AG08396 (cell line): Measurements from ENCODE around the gene ACACB.
"Not testable (repeated sequence)": the region's sequence is repeated elsewhere in the genome, so short reads cannot be mapped to it uniquely, and the experiment has no call there.

Source experiments
- DNase-seq: peaks from one replicate; pipeline ENCODE4 v3.0.0; 2012; ENCODE audit warnings: low spot score, mixed read lengths

ACACB gene

DNA sequence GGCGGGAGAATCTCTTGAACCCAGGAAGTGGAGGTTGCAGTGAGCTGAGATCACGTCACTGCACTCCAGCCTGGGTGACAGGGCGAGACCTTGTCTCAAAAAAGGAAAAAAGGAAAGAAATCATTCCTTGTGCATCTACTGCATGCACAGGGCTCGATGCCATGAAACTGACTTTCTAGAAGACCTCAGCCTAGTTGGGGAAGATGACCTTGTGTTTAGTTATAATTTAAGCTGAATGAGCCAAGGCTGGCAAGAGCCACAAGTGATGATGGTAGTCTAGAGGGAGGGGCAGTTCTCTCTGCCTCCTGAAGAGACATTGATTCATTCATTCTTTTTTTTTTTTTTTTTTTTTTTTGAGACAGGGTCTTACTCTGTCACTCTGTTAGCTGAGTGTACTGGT, 24.2 kb downstream of the ACACB start:
- DNase-seq, result no peak

DNA sequence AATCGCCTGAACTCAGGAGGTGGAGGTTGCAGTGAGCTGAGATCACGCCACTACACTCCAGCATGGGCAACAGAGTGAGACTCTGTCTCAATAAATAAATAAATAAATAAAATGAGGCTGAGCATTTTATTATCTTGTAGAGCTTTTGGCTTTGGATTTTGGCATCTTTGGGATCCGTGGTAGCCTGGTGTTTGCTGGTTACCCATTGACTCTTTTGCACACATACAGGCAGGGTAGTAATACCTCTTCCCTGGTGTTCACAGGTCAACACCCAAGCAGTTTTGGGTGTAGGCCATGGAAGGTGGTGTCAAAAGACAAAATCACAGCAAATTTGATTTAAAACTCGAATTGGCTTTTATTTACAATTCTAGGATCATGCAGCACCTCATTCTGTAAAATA, 27.8 kb downstream of the ACACB start:
- DNase-seq, result no peak

GRCh38 chr12:109147126-109147525, 30.7 kb downstream of the ACACB start:
- DNase-seq, result not testable (repeated sequence)

- no peak for DNase-seq
Measured at GRCh38 chr12:109147954-109148353, 31.6 kb downstream of the ACACB start.

- no peak for DNase-seq
Measured at GRCh38 chr12:109150124-109150640, 33.8 kb downstream of the ACACB start.

DNA sequence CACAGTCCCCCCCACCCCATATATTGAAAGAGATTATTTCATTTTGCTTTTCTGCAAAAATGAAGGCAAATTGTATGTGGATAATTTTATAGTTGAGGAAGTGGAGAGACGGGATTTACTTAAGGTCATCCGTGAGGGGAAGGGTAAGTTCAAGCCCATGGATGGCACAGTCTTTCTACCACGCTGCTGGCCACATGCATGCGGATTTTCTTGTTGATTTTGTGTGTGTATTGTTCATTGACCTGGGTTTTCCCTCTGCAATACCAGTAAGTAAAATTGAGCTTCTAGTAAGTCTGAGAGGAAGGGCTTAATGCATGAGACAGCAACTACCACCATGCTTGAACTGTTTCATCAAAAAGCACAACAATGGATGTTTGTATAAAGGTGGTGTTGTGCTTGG, 35.1 kb downstream of the ACACB start:
- DNase-seq, result no peak

DNA sequence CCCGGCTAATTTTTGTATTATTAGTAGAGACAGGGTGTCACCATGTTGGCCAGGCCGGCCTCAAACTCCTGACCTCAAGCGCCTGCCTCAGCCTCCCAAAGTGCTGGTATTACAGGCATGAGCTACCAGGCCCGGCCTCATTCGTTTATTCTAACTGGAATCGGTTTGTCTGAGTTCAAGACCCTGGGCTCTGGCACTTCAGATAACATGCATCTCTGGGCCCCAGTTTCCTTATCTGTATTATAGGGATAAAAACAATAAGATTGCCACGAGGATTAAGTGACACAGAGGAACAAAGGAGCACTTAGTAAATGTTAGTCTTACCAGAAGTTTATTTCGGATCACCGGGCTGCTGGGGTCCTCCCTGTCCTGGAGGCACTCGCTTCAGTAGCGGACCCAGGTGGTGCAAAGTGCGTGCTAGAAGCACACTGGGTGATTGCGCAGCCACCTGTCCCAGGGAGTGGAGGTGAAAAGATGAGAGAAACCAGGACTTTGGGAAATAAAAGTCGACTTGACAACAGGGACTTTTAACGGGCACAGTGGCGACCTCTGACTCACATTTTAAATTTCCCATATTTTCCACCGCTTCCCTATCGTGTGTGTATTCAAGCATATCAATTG, 37.5 kb downstream of the ACACB start:
- DNase-seq, result no peak

- DNase-seq, result peak; percentile 98
Measured at GRCh38 chr12:109154451-109155438, 38.4 kb downstream of the ACACB start.

- no peak for DNase-seq
Measured at GRCh38 chr12:109156036-109156435, 39.6 kb downstream of the ACACB start.

DNA sequence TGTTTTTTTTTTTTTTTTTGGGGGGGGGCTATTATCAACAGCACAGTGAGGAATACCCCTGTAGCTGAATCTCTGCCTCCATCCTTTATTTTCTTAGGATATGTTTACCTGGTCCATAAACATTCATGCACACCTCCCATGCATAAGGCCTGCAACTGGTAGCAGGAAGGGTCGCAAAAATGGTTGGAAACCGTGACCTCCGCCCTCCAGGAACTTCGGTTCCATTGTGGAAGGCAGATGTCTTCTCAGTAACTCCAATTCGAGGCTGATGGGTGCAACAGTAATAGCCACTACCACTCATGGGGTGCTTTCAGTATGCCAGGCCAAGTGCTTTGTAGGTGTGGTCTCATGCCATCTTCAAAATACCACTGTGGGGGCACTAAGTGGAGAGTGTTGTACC, 40.2 kb downstream of the ACACB start:
- DNase-seq, result no peak

GRCh38 chr12:109157986-109158385, 41.6 kb downstream of the ACACB start:
- DNase-seq, result no peak

DNA sequence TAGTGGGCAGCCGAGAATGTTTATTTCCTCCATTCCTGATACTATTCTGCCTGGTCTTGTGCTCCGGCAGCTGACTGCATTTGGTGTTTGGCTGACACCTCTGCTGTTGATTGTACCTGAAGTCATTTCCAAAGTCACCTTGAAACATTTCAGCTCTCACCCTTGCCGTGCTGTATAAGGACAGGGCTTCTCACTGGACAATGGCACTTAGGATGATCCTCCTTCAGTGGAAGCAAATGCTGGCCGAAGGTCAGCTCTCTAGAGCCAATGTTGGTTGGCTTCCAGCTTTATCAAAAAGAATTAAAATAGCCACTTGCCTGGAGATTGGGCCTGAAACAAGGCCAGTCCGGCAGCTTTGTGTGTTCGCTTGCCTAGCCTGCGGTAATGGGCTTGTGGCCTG, 44.0 kb downstream of the ACACB start:
- DNase-seq, result no peak

DNA sequence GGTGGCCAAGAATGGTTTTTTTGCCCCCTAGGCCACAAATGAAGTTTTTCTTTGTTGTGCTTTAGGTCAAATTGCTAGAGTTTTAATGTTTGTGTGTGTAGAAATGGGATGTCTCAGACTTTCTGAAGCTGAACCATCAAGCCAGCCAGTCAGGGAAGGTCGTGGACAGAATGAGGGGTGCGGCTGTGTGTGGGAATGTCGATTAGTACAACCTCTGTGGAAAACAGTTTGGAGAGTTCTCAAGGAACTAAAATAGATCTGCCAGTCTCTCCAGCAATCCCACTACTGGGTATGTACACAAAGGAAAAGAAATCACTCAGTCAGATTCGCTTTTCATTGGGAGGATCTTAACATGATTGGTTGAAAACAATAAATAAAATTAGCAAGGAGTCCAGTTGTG, 44.5 kb downstream of the ACACB start:
- no peak for DNase-seq

GRCh38 chr12:109162551-109162950, 46.2 kb downstream of the ACACB start:
- no peak for DNase-seq

- no peak for DNase-seq
Measured at GRCh38 chr12:109163167-109163566, 46.8 kb downstream of the ACACB start.

DNA sequence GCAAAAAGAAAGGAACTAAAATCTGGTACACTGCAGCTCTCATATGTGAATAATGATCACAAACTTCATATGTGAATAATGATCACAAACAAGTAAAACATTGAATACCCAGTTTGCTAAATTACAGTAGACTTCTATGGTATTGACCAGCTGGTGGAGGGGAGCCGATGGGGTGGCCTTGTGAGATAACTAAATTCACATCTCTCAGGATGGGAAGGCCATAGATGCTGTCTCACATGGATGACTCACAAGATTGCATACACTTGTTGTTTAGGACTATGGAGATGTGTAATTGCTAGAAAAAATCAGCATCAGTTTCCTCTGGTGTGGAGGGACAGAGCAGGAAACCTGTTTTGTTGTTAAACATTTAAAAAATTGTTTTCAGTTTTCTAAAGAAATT, 49.2 kb downstream of the ACACB start:
- DNase-seq, result peak; percentile 22

DNA sequence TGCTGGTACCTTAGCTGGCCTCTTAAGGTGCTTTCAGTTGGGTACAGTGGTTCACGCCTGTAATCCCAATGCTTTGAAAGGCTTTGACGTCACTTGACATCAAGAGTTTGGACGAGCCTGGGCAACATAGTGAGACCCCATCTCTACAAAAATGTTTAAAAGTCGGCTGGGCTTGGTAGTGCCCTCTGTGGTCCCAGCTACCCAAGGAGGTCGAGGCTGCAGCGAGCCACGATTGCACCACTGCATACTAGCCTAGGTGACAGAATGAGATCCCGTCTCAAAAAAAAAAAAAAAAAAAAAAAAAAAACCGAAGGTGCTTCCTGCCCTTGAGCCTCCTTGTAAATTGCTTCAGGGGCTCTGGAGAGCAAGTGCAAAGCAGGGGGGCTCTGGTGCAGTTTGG, 50.0 kb downstream of the ACACB start:
- no peak for DNase-seq

- DNase-seq, result no peak
Measured at GRCh38 chr12:109167781-109168180, 51.4 kb downstream of the ACACB start.

DNA sequence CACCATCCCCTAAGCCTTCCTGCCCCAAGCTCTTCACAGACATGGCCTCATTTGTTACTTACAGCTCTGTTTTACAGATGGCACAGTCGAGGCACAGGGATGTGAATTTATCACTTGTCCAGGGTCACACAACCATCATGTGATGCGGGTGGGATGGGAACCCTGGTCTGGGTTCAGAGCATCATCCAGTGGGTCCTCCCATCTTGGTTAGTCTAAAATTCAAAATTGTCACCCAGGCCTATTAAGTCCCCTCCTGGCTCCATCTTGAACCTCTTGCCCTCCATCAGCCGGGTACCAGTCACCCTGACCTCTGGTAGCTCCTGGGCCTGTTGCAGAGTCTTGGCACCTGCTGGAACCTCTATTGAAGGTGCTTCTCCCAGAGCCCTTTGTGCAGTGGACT, 52.9 kb downstream of the ACACB start:
- no peak for DNase-seq

GRCh38 chr12:109169686-109170085, 53.3 kb downstream of the ACACB start:
- DNase-seq, result no peak

DNA sequence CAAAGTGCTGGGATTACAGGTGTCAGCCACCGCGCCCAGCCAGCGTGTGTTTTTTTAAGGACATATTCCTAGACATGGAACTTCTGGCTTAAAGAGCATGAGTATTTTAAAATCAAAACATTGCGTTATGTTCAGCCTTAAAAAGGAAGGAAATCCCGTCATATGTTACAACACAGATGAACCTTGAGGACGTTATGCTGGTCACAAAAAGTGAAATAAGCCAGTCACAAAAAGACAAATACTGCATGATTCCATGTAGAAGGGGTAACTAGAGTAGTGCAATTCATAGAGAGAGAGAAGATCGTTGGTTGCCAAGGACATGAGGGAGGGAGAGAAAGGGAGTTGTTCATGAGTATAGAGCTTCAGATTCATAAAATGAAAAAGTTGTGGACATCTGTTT, 53.9 kb downstream of the ACACB start:
- no peak for DNase-seq

- DNase-seq, result not testable (repeated sequence)
Measured at GRCh38 chr12:109172787-109173186, 56.4 kb downstream of the ACACB start.
